Mesothelial cell of epicardium (in vitro differentiated cells): ENCODE measurements around the gene ICA1L. TPM values are rescaled to one million over a fixed set of nuclear protein-coding genes. Genes with fewer than 3 reads are reported as not detected.

Experiments used
- DNase-seq, 2 experiments: peaks; one replicate each; pipeline ENCODE4 v3.0.0; 2021; ENCODE audit warnings: low spot score in 2 of 2; ENCODE audit not compliant: unreplicated experiment in 2 of 2
- H3K27ac Mint-ChIP-seq: 2 replicates; pipeline ENCODE4 v1.8.0; 2021; ENCODE audit warnings: mixed read lengths
- H3K27me3 Mint-ChIP-seq: 2 replicates; pipeline ENCODE4 v1.8.0; 2021; ENCODE audit warnings: low read depth, mixed read lengths
- H3K36me3 Mint-ChIP-seq: 2 replicates; pipeline ENCODE4 v1.8.0; 2021; ENCODE audit warnings: mixed read lengths
- H3K4me1 Mint-ChIP-seq: 2 replicates; pipeline ENCODE4 v1.8.0; 2021; ENCODE audit warnings: mixed read lengths
- H3K4me3 Mint-ChIP-seq: 2 replicates; pipeline ENCODE4 v1.8.0; 2021; ENCODE audit warnings: mild to moderate bottlenecking, moderate library complexity, mixed read lengths
- H3K9me3 Mint-ChIP-seq: 2 replicates; pipeline ENCODE4 v1.8.0; 2021; ENCODE audit warnings: mixed read lengths
- total RNA-seq: library from RNA; stranded (reverse); gene quantifications from 3 replicates; pipeline ENCODE4 v1.2.1, GENCODE V29; 2021
- TF ChIP-seq, protein P1 (sequence below): fragments of 200-600 bp; sonication (generic); IDR thresholded peaks from one replicate; pipeline ENCODE4 v1.5.0; 2021; ENCODE audit warnings: antibody characterized with exemption; ENCODE audit not compliant: unreplicated experiment

ICA1L gene
- total RNA-seq, 1 donor from 2014 or later = 11.8 TPM

DNA sequence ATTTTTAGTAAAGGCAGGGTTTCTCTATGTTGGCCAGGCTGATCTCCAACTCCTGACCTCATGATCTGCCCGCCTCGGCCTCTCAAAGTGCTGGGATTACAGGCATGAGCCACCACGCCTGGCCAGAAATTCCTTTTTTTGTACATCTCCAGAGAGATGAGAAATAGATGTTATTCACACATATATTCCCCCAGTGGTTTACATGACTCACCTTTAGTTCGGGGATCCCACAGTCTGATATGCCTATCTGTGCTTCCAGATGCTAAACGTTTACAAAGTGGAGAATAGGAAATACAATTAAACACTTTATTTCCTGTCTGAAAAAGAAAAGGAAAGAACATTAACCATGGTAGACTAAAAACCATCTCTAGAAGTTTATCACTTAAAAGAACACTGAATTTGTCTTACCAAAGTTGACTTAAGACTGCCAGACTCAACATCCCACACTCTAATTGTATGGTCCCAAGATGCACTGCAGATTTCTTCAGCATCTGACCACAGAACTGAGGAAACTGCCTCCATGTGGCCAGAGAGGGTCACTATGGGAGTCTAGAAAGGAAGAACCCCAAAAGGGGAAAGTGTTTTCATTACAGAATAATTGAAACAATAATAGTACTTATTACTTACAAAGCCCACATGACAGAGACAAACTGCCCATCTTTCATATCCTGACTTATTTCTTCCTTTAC is 12.6 kb upstream of the ICA1L start:
- Mint-ChIP-seq H3K36me3 (peaks cover 38% of the 10 kb centered on the region), H3K27ac (no peak overlapping the region), H3K9me3 (no peaks in the 10 kb centered on the region), H3K4me3 (no peak overlapping the region), H3K4me1 (no peaks in the 10 kb centered on the region), H3K27me3 (no peaks in the 10 kb centered on the region)
- DNase-seq = no peak
- TF ChIP-seq, protein P1, sequence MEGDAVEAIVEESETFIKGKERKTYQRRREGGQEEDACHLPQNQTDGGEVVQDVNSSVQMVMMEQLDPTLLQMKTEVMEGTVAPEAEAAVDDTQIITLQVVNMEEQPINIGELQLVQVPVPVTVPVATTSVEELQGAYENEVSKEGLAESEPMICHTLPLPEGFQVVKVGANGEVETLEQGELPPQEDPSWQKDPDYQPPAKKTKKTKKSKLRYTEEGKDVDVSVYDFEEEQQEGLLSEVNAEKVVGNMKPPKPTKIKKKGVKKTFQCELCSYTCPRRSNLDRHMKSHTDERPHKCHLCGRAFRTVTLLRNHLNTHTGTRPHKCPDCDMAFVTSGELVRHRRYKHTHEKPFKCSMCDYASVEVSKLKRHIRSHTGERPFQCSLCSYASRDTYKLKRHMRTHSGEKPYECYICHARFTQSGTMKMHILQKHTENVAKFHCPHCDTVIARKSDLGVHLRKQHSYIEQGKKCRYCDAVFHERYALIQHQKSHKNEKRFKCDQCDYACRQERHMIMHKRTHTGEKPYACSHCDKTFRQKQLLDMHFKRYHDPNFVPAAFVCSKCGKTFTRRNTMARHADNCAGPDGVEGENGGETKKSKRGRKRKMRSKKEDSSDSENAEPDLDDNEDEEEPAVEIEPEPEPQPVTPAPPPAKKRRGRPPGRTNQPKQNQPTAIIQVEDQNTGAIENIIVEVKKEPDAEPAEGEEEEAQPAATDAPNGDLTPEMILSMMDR = no peak

DNA sequence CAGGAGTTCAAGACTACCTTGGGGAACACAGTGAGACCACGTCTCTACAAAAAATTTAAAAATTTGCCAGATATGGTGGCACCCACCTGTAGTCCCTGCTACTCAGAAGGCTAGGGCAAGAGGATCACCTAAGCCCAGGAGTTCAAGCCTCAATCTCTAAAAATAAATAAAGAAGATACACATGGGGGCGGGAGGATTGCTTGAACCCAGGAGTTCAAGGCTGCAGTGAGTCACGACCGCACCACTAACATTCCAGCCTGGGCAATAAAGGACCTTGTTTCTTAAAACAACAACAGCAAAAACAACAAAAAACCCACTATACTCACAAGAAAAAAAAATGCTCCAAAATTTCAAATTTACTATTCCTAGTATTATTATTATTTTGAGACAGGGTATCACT is 10.0 kb upstream of the ICA1L start:
- Mint-ChIP-seq H3K36me3 (peaks cover 26% of the 10 kb centered on the region), H3K27me3 (no peaks in the 10 kb centered on the region), H3K9me3 (no peaks in the 10 kb centered on the region), H3K4me1 (no peaks in the 10 kb centered on the region), H3K4me3 (no peak overlapping the region), H3K27ac (no peak overlapping the region)
- TF ChIP-seq, protein P1 = no peak
- DNase-seq = no peak

DNA sequence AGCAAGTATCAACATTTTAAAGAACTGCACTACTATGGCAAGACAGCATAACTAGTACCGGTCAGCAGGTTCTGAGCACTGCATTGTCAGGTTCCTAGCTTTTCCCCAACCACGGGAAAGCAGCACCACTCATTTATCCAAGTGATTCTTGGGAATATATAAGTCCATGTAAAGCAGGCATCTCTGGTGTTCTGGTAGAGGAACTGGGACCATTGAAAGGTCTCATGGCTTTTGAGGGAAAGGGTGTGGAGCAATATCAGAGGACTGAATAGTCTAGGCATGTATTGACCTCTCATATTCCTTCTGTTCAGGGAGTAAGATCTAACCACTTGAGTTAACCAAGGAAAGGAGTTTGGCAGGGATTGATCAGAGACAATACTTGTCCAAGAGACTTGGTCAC is 6.1 kb upstream of the ICA1L start:
- H3K4me1 Mint-ChIP-seq = no peaks in the 10 kb centered on the region
- H3K4me3 Mint-ChIP-seq = no peak overlapping the region
- no peak for DNase-seq
- TF ChIP-seq, protein P1 = no peak
- peaks cover 7% of the 10 kb centered on the region for H3K36me3 Mint-ChIP-seq
- no peaks in the 10 kb centered on the region for H3K27me3 Mint-ChIP-seq
- no peak overlapping the region for H3K27ac Mint-ChIP-seq
- H3K9me3 Mint-ChIP-seq = no peaks in the 10 kb centered on the region

DNA sequence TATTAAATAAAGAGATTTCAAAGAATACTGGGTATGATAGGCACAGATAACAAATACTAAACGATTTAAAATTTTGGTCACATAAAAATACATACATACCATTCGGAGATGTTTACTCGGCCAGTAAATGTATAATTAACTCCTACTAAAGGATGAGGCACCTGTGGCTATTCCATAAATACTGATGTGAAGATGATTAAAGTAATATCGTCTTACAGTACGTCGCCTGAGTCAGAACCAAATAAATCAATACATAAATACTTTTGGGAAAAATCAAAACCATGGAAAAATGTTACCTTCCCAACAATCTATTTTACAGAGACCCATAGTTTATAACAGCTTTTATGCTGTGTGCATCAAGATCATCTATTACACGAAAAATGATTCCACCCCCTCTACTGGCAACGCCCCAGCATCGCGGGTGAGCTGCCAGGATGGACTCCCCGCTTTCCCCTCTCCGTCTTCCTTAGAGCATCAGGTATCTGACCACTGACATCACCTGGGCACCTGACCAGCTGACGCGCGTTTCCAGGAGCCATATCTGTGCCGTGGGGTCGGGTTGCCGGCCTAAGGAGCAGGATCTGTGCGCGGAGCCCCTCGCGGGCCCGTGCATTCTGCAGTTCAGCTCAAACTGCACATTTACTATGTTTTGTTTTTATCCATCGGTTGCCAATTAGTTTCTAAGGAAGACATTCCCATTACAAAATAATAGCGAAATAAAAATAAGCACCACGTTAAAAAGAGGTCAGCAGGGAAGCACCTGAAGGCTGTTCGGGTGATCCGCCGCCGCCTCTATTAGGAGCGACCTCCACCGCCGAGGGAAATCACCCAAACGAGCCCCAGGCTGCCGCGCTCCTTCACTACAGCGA is 901 bp downstream of the ICA1L start:
- TF ChIP-seq, protein P1 = peak; percentile 42
- H3K27ac Mint-ChIP-seq = peak overlapping the region; percentile 92
- no peaks in the 10 kb centered on the region for H3K36me3 Mint-ChIP-seq
- H3K9me3 Mint-ChIP-seq = no peaks in the 10 kb centered on the region
- no peaks in the 10 kb centered on the region for H3K27me3 Mint-ChIP-seq
- DNase-seq = peak; percentile 25 to 74
- peaks cover 12% of the 10 kb centered on the region for H3K4me1 Mint-ChIP-seq
- H3K4me3 Mint-ChIP-seq = peak overlapping the region; percentile 92

DNA sequence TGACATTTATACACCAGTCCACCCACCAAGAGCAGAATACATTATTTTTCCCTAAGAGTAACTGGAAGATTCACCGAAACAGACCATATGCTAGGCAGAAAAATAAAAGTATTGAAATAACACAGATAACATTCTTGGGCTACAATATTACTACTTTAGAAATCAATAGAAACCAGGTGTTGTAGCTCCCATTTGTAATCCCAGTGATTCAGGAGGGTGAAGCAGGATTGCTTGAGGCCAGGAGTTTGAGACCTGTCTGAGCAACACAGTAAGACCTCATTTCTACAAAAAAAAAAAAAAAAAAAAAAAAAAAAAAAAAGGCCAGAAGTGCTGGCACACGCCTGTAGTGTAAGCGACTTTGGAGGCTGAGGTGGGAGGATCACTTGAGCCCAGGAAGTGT is 9.6 kb downstream of the ICA1L start:
- no peak for DNase-seq
- TF ChIP-seq, protein P1 = no peak
- Mint-ChIP-seq H3K36me3 (peaks cover 11% of the 10 kb centered on the region), H3K9me3 (peaks cover 14% of the 10 kb centered on the region), H3K27ac (no peak overlapping the region), H3K27me3 (no peaks in the 10 kb centered on the region), H3K4me1 (no peaks in the 10 kb centered on the region), H3K4me3 (no peak overlapping the region)
